ENCODE results near the gene CBFB.

GRCh38 chr16:67084345-67085028 is 55.5 kb downstream of the CBFB start:
- TF ChIP-seq ZNF274 (IDR thresholded peaks at IDR 0.05; ENCODE audit: low read depth, low read length), result no peak
- no peak for TF ChIP-seq YY1 (IDR thresholded peaks at IDR 0.05; ENCODE audit: insufficient read depth, insufficient read length)

All from NT2/D1 (cell line).